ENCODE data around the gene MAVS. TPM values are rescaled to one million over a fixed set of nuclear protein-coding genes. Genes with fewer than 3 reads are reported as not detected.

Gene MAVS
- total RNA-seq, 1 donor from 2014 or later: 22.2 TPM

GRCh38 chr20:3864518-3864917, 17.9 kb downstream of the MAVS start:
- no peak for DNase-seq (ENCODE audit: low read depth)
- TF ChIP-seq, protein P1, sequence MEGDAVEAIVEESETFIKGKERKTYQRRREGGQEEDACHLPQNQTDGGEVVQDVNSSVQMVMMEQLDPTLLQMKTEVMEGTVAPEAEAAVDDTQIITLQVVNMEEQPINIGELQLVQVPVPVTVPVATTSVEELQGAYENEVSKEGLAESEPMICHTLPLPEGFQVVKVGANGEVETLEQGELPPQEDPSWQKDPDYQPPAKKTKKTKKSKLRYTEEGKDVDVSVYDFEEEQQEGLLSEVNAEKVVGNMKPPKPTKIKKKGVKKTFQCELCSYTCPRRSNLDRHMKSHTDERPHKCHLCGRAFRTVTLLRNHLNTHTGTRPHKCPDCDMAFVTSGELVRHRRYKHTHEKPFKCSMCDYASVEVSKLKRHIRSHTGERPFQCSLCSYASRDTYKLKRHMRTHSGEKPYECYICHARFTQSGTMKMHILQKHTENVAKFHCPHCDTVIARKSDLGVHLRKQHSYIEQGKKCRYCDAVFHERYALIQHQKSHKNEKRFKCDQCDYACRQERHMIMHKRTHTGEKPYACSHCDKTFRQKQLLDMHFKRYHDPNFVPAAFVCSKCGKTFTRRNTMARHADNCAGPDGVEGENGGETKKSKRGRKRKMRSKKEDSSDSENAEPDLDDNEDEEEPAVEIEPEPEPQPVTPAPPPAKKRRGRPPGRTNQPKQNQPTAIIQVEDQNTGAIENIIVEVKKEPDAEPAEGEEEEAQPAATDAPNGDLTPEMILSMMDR (conservative IDR thresholded peaks at IDR 0.05; ENCODE audit: low read depth, low read length): no peak
- H3K4me3 ChIP-seq (ENCODE audit: low read depth, low read length): no peak overlapping the region

DNA sequence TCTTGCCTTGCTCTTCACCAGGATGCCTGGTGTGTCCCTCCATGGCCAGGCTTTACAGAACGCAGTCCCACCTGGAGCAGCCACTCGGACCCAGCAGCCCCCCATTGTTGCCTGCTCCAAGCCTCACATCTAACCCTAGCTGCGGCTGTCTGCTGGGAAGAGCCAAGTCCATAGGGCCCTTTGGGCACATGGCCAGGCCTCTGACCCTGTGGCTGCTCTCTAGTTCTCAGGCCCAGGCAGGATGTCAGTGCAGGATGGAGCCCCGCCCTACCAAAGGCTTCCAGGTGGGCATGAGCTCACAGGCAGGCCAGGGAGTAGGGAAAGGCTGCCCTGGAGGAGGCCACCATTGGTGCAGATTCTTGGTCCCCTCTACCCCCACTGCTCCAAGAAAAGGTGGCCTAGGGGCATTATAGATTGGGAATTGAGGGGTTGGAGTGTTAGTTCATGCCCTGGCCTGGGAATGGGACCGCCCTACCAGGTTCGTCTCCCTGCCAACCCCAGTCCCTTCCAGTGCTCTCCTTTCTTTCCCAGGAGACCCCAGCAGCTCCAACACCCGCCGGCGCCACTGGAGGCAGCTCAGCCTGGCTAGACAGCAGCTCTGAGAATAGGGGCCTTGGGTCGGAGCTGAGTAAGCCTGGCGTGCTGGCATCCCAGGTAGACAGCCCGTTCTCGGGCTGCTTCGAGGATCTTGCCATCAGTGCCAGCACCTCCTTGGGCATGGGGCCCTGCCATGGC, 18.7 kb downstream of the MAVS start:
- TF ChIP-seq, protein P1 (conservative IDR thresholded peaks at IDR 0.05; ENCODE audit: low read depth, low read length): no peak
- H3K4me3 ChIP-seq (ENCODE audit: low read depth, low read length): no peak overlapping the region
- DNase-seq (ENCODE audit: low read depth): no peak

GRCh38 chr20:3865887-3866407, 19.3 kb downstream of the MAVS start:
- no peak for DNase-seq (ENCODE audit: low read depth)
- H3K4me3 ChIP-seq (ENCODE audit: low read depth, low read length): no peak overlapping the region
- TF ChIP-seq, protein P1 (conservative IDR thresholded peaks at IDR 0.05; ENCODE audit: low read depth, low read length): no peak

GRCh38 chr20:3866464-3866863, 19.8 kb downstream of the MAVS start:
- H3K4me3 ChIP-seq (ENCODE audit: low read depth, low read length): no peak overlapping the region
- TF ChIP-seq, protein P1 (conservative IDR thresholded peaks at IDR 0.05; ENCODE audit: low read depth, low read length): no peak
- no peak for DNase-seq (ENCODE audit: low read depth)

DNA sequence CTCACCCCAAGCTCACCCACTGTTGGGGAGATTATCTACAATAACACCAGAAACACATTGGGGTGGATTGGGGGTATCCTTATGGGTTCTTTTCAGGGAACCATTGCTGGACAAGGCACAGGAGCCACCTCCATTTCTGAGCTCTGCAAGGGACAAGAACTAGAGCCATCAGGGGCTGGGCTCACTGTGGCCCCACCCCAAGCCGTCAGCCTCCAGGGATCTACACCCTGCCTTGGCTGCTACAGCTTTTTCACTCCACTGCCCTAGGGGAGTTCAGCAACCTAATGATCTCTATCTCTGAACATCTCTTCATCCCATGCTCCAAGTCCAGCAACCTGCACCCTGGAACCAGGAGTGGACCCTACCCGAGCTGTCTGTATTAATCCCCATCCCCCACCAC, 21.2 kb downstream of the MAVS start:
- TF ChIP-seq, protein P1 (conservative IDR thresholded peaks at IDR 0.05; ENCODE audit: low read depth, low read length): no peak
- DNase-seq (ENCODE audit: low read depth): no peak
- H3K4me3 ChIP-seq (ENCODE audit: low read depth, low read length): no peak overlapping the region

- TF ChIP-seq, protein P1 (conservative IDR thresholded peaks at IDR 0.05; ENCODE audit: low read depth, low read length): no peak
- DNase-seq (ENCODE audit: low read depth): no peak
- no peak overlapping the region for H3K4me3 ChIP-seq (ENCODE audit: low read depth, low read length)
These were observed 23.4 kb downstream of the MAVS start for GRCh38 chr20:3869839-3870634.
